ENCODE results near the gene CACNA2D2.

CACNA2D2 gene

DNA sequence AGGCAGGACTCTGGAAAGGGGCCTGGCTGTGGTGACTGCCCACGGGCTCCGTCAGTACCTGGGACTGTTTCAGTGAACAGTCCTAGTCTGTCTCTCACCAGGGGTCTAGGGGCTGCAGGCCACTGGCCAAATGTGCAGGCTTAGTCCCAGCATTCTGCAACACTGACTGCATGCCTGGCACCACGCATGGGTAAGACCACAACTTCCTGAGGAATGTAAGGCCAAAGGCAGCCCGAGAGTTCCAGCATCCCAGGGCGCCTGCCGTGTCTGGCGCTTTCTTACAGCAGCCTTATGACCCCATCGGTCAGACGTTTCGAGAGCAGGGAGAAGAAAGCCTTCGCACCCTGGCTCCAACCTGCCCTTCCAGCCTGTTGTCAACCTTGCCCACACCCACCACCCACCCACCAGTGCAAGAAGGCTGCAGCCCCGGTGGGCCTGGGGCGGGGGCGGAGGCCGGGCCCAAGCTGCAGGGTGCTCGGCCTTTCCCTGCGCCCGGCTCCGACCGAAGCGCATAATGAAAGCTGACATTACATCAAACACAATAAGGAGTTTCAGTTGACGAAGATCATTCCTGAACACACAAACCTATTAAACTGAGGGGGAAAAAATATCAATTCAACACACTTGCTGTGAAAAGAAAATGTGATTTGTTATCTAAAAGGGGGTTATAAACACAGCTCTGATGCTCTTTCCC is 114.6 kb downstream of the CACNA2D2 start:
- DNase-seq, result no peak

DNA sequence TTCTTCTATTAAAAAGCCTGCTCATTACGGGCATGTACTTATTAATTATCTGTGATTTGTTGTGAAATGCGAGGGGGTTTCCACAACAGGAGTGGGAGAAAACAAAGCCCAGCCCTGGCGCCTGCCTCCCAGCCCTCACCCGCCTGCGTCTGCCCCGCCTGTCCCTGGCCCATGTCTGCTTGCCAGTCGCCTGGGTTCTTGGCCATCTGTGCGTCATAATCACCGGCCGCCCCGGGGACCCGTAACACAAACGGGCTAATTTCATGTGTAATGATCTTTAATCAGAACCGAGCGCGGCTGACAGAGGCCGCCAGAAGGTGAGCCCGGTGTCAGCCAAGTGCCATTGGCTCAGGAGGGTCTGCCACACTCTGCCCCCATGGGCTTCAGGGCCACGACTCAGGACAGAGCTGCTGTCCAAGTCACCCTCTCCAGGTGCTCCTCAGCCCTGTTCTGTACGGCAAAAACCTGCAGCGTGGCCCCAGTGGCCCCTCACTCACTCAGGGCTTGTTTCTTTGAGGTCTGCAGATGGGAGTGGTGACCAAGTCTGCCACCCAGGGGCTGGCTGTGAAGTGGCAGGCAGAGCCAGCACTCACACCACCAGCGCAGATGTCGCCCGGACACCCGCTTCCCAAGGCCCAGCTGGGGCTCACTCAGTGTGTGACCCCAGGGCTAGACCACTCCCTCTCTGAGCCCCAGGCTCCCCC is 115.3 kb downstream of the CACNA2D2 start:
- DNase-seq, result no peak

DNA sequence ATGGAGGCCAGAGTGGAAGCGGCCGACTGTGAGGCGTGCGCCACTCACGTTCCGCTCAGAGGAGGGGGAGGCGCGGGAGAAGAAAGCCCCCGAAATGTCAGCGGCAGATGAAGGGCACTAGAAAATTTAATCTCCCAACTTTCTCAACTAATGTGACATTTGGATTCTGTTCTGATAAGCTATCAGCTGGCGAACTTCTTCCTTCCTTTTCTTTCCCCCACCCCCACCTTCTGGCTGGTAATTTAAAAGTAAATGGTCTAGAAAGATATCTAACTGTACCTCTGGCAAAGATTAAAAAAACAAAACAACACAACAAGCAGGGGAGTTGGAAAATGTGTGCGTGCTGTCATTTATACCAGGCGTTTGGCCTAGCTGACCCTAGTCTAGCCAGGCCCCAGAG is 117.7 kb downstream of the CACNA2D2 start:
- DNase-seq, result no peak

DNA sequence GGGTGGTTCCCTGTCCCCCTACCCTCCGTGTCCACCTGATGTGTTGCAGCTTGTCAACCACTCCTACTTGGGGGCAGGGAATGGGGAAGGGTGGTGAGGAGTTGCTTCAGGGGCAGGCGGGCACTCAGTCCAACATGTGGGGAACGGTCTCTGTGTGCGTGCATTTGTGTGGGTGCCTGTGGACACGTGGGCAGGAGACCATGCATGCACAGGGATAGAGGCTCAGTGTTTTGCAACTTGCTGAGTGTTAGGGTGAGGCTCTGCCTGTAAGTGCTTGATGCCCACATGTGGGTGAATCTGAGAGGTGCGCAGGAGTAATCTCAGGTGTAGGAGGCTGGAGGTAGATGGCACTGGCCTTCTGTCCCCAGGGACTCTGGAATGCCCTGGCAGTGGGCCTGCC is 119.7 kb downstream of the CACNA2D2 start:
- DNase-seq, result no peak

DNA sequence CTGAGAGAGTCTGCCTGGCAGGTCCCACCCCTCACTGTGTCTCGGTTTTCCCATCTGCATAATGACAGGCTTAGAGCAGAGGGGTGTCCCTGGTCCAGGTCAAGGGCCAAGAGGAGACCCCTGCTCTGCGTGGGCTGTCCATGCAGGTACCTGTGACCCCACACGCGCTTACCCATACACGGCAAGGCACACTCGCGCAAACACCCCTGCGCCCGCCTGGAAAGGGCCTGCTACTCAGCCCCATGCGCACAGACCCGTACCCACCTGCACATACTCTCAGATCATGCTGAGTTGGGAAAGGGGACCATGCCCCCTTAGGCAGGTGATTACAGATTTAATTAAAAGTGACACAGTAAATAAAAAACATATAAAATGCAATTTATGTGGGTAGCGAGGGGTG is 120.7 kb downstream of the CACNA2D2 start:
- no peak for DNase-seq

DNA sequence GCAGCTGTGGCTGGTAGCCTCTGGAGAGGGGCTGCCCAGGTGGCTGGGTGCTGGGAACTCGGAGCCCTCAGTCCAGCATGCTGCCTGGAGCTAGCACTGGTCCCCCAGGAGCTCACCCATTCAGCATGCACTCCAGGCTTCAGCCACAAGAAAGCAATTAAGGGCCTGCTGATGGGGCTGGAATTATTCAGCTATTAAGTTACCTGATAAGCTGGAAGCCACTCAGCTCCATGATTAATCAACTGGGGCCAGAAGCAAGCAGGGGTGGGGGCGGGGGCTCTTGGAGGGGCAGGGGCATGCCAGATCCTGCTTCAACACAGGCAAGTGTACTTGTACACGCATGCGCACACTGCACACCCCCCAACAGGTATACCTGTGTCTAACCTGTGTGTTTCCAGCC is 122.1 kb downstream of the CACNA2D2 start:
- DNase-seq, result peak; percentile 74

DNA sequence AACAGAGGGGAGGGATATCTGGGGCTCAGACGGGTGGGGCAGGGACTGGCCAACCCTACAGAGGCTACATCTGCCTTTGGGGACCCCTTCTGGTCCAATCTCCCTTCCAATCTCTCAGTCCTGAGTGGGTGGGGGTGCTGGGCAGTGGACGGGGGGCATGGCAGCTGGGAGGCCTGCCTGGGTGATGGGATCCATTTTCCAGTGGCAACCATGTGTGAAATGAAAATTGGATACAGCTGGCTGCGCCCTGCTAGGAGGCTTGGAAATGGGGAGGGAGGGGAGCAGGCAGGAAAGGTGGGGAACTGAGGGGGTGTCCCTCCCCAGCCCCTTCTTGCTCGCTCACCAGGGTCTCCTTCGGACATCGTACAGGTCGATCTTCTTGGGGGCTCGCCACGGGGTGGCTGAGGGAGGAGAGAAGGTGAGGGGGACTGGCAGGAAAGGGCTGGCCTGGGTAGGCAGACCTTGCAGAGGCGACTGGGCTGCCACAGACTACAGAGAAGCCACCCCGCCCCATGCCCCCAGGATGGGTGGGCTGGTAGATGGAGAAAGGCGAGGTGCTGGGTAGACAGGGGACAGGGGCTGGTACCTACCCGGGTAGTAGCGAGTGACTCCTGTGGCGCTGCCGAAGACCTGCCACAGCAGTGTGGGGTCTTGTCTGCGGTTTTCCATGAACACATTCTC is 122.9 kb downstream of the CACNA2D2 start:
- DNase-seq, result no peak

DNA sequence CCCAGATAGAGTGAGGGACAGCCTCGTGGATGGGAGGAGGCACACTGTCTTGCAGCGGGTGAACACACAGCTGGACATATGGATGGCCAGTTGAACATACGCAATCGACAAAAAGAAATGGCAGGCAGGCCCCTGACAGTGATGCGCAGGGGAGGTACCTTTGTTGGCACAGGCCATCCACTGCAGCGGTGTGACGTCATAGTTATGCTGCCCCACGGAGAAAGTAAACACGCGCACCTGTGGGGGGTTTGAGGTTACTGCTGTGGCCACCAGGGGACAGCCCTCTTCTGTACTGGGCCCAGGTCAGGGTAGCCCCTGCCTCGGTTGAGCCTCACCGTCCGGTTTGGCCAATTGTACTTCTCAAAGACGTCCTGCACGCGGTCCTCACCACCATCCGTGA is 124.7 kb downstream of the CACNA2D2 start:
- no peak for DNase-seq

DNA sequence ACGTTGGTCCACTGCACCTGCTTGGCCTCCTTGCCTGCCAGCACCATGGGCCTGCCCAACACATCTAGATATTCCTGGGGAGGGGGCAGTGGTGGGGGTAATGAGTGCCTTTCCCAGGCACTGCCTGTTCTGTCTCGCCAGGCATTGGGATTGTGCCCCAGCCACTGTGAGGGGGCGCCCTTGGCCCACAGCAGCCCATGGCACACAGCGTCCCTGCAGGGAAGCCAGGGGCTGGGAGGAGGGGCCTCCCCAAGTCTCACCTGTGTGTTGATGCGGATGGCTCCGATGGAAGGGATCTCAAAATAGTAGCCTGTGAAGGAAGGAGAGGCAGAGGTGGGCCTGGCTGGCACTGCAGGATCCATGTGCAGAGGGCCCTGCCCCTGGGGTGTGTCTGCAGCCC is 125.4 kb downstream of the CACNA2D2 start:
- no peak for DNase-seq

DNA sequence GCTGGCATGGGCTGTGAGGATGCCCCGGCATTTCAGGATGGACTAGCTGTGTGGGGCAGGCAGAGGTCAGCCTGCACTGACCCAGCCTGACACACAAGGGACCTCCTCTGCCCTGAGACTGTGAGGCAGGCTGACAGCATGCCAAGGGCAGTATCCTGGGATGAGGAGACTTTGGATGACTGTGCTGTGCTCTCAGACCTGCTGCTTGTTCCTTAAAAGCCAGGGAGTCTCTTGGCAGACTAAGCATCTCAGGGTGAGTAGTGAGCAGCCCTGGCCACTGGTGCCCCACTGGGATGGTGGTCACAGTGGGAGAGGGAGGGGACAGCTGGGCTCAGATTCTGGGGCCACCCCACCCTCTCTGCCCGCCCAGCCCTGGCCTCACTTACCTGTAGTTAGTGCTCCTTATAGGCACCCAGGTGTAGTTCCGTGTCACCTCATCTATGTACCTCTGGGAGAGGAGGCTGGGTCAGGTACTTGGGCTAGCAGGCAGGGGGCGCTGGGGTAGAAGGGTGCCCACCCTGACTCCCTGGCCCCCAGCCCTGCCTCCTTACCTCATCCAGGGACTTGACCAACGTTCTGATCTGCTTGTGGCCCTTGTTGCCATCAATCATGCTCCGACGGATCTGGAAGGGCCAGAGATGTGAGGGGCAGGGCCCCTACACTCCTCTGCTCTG is 128.0 kb downstream of the CACNA2D2 start:
- DNase-seq, result no peak

DNA sequence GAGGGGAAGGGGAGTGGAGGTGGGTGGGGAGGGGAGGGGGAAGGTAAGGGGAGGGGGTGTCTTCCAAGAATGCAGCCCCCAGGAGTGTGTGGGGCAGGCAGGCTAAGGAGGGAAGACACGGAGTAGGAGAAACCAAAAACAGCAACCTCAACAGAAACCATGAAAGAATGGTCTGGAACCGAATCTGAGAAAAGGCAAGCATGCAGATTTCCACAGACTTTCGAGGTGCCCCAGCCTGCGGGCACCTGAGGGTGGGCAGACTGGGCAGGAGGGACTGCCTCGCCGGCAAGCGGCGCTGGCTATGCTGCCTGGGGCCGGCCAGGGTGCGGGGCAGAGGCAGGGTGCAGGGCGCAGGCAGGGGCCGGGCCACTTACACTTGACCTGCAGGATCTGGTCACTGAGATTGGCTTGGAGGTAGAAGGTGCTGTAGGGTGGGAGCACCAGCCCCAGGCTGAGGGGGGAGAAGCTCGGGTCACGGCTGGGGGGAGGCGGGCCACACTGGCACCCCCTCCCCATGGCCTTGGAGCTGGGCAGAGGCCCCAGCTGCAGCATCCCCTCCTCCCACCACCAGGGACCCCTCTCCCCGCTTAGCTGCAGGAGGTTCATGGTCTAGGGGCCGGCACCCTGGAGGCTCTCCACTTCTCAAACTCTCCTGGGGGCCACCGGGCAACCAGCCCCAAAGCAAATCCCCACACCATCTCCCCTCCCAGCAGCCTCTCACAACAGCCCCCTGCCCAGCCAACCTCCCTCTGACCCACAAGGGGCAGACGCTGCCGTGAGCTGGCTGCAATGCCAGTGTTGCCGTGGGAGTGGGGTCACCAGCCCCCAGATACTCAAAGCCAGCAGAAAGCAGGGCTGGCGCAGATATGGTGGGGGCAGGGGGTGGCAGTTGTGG is 128.8 kb downstream of the CACNA2D2 start:
- DNase-seq, result no peak

DNA sequence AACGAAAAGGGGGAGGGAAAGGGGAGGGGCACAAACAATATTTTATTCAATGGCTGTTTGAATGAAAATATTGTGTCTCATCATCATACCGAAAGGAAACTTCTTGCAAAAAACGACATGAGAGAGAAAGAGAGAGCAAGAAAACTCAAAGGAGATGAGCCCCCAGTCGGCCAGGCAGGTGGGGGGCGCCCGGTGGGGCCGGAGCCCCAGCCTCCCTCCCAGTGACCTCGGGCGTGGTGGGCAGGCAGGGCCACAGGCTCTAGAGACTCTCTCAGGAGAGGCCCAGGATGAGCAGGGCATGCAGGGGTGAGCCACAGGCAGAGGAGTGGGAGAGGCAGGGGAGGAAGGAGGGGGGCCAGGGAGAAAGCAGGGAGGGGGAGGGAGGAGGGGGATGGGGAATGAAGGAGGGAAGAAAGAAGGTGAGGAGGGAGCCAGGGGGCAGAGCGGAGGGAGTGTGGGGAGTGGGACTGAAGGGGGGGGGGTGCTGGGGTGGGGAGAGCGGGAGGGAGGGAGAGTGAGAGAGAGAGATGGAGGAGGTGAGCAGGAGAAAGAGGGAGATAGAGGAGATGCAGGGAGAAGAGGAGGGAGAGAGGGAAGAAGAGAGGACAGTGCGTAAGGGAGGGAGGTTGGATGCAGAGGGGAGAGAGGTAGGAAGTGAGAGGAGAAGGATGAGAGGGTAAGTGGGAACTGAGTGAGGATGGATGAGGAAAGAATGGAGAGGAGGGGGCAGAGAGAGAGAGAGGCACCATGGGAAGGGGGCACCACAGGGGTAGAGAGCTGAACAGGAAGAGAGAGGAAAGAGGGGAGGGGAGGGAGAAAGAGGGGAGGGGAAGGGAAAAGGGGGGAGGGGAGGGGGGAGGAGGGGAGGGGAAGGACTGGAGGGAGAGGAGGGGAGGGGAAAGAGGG is 130.0 kb downstream of the CACNA2D2 start:
- no peak for DNase-seq

DNA sequence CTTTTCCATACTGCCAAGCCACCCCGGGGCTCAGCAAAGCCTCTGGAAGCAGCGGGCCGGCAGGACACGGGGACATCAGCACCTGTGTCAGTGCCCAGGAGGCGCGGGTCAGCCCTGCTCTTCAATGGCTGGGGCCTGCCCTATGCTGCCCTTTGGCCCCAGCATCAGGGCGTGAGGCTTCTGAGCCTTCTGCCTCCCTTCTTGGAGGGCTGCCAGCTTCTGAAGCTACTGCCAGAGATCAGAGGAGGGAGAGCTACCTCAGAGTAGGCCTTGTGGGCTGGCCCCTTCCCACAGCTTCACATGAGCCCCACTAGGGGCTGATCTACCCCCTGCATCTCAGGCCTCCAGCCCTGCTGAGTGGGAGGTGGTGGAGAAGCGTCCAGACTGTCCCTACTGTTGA is 131.1 kb downstream of the CACNA2D2 start:
- DNase-seq, result no peak

DNA sequence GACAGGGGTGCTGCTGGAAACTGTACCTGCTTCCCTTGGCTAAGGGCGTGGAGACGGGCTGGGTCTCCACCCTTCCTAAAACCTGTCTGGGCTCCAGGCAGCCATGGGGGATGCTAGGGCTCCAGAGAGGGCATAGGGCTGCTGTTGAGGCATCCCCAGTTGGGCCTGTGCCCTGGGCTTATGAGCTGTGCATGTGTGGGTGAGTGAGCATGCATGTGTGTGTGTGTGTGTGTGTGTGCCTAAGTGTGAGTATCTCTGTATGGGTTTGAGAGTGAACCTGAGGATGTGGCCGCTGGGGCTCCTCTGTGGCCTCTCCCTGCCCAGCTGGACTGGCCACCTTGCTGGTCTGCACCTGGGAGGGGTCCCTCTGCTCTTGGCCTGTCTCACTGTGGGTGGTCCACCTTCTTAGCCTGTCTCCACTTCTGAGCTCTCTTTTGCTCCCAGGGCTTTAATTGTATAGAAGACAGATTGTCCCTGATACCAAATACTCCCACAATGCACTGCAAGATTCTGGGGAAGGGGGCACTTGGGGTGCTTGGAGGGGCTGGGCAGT is 132.2 kb downstream of the CACNA2D2 start:
- DNase-seq, result no peak

DNA sequence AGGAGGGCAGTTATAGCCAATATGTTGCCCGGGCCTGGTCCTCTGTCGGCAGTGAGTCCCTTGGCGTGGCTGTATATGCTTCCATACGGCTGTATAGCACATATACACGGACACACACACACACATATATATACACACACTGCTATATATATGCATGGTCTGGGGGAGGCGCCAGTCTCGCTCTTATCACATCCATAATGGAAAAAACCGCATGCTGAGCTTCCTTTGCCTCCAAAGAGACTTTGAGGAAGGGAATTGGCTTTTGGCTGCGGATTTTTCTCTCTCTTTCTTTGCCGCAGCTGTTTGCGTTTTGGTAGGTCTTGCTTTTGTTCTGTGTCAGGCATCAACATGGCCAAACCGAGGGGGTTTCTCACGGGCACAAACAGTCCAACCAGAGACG is 132.8 kb downstream of the CACNA2D2 start:
- no peak for DNase-seq

DNA sequence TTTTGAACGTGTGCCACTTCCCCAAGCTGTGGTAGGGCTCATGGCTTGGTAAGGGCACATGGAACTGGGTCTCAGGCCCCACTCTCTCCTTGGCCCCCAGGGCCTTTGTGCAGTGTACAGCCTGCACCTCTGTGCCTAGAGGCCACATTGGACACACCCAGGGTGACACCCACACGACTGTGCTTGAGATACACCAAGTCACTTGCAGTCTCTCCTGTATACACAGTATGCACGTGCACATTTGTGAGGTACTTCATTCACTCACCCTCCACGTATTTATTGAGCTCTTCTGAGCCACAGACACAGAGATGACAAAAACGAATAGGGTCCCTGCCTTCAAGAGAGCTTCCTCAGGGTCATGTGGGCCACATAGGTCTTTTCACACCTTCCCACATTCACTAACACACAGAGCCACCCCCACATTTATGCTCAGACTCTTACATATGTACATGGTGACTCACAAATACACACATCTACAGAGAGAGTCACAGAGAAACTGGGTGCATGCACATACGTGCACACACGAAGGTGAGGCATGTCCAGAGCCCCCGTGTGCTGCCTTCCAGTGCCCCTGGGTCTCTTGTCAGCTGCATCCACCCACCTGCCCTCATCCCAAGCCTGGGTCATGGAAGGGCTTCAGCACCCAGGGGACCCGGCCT is 134.3 kb downstream of the CACNA2D2 start:
- DNase-seq, result no peak

DNA sequence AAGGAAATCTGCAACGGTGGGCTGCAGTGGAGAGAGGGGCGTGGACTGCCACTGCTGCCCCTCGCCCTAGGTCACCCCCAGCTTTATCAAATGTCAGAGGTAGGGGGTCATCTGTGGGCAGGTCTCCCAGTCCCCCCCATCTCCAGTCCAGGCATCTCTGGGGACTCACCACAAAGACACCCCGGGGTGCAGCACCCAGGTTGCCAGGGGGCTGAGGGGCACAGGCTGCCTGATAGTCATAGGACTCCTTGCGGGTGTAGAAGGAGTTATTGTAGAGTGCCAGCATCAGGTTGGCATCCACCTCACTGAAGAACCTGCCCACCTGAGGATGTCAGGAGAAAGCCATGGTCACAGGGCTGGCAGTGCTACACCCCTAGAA is 137.6 kb downstream of the CACNA2D2 start:
- DNase-seq, result no peak

DNA sequence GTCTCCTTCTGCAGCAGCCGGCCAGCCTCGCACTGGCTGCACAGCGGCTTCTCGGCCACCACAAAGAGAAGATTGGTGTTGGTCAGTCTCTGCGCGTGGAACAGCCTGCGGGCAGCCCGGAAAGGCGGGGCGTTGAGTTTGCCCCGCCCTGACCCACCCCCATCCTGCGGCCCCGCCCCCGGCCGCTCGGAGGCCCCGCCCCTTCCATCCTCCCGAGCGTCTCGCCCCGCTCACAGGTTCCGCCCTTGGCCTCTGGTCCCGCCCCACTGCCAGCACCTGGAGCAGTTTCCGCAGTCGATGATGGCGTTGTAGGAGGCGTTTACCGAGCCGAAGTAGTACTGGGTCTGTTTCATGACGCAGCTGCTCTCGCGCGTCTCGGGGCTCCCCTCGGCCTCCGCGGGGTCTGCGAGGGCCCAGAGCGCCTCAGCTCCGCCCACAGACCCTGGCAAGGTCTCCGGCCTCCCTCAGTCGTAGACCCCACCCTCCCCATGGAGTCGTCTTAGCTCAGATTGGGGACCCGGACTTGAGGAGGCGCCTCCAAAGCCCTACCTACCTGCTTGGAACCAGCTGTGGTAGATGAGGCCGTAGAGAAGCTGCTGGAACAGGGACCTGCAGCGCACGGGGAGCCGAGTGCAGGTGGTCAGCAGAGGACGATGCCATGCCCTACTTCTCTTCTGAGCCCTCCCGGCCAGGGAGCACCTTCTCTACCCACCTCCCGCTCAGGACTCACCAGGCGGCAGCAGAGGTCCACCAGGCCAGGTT is 138.2 kb downstream of the CACNA2D2 start:
- peak; percentile 52 for DNase-seq

DNA sequence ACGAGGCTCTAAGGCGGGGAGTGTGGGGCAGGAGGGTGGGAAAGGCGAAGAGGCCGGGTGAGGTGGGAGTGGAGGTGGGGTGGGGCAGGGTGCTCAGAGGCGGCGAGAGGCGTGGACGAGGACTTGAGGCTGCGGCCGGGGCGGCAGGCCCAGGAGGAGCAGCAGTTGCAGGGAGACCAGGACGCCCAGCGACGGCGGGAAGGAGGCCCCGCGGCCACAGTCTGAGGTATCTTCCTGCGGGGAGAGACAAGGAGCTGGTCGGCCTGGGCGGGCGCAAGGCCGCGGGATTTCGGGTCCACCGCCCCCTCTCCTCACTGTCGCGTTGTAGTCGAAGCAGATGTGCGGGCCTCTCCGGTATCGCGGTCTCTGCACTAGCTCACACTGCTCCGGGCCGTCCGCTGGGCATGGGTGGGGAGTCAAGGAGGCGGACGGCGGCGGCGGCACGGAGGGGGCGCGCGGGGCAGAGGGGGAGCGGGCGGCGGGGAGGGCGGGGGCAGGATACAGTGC is 138.8 kb downstream of the CACNA2D2 start:
- DNase-seq, result no peak

DNA sequence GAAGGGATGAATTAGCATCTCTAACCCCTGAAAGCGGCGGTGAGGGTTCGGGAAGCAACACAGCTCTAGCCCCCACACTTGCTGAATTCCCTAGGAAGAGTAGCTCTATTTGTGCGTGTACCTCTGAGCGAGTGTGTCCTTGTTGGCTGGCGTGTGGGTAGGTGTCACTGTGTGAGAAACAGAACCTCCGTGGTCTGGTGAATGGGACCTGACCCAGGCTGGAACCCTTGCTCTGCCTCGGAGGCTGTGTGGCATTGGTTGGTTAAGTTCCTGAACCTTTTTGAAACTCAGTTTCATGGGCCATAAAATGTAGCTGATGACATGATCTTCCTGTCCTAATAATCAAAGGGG is 143.7 kb downstream of the CACNA2D2 start:
- no peak for DNase-seq
